GM12801 (cell line): ENCODE measurements around the gene HGS.

Experiments used
- TF ChIP-seq, protein P1 (sequence below): IDR thresholded peaks from one replicate; pipeline ENCODE4 v1.5.1; 2011; ENCODE audit warnings: control low read depth; ENCODE audit not compliant: insufficient read length; ENCODE audit errors: extremely low read depth

HGS gene

GRCh38 chr17:81723651-81724209 lies 39.9 kb downstream of the HGS start:
- TF ChIP-seq, protein P1, sequence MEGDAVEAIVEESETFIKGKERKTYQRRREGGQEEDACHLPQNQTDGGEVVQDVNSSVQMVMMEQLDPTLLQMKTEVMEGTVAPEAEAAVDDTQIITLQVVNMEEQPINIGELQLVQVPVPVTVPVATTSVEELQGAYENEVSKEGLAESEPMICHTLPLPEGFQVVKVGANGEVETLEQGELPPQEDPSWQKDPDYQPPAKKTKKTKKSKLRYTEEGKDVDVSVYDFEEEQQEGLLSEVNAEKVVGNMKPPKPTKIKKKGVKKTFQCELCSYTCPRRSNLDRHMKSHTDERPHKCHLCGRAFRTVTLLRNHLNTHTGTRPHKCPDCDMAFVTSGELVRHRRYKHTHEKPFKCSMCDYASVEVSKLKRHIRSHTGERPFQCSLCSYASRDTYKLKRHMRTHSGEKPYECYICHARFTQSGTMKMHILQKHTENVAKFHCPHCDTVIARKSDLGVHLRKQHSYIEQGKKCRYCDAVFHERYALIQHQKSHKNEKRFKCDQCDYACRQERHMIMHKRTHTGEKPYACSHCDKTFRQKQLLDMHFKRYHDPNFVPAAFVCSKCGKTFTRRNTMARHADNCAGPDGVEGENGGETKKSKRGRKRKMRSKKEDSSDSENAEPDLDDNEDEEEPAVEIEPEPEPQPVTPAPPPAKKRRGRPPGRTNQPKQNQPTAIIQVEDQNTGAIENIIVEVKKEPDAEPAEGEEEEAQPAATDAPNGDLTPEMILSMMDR = no peak

GRCh38 chr17:81725439-81725838 lies 41.6 kb downstream of the HGS start:
- TF ChIP-seq, protein P1 = no peak

DNA sequence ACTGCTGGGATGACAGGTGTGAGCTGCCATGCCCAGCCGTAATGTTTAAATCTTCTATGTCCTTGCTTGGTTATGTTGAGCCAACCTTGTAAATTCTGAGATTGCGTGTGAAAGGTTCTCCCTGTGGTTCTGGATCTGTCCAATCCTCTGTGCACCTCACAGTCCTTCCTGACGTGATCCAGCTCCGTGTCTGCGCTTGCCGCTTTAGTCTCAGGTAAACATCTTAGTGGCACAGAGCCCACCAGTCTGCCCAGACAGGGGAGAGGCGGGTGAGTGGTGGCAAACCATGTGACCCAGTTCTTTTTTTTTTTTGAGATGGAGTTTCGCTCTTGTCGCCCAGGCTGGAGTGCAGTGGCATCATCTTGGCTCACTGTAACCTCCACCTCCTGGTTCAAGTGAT lies 42.2 kb downstream of the HGS start:
- TF ChIP-seq, protein P1 = no peak

DNA sequence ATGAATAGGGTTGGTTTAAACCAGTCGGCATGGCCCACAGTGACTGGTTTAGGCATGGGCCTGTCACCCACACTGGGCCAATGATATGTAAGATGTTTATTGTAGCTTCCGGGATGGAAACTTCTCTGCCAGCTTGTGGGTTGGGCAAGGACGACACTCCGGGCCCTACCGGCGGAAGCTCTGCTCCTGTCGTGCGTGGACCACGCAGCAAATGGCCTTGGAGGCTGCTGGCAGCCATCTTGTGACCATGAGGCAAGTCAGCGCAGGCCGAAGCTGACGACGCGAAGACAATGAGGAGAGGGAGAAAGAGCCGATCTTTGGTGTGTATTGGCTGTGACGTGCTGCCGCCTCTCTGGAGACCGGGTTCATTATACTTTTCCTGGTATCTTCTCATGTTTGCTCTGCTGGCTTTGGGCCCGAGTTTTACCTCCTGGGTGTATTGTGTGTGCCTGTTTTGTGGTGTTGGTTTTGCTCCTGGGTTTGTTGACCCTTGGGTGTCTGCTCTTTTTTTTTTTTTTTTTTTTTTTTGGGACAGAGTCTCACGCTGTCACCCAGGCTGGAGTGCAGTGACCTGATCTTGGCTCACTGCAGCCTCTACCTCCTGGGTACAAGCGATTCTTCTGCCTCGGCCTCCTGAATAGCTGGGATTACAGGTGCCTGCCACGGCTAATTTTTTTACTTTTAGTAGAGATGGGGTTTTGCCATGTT lies 43.7 kb downstream of the HGS start:
- TF ChIP-seq, protein P1 = no peak

DNA sequence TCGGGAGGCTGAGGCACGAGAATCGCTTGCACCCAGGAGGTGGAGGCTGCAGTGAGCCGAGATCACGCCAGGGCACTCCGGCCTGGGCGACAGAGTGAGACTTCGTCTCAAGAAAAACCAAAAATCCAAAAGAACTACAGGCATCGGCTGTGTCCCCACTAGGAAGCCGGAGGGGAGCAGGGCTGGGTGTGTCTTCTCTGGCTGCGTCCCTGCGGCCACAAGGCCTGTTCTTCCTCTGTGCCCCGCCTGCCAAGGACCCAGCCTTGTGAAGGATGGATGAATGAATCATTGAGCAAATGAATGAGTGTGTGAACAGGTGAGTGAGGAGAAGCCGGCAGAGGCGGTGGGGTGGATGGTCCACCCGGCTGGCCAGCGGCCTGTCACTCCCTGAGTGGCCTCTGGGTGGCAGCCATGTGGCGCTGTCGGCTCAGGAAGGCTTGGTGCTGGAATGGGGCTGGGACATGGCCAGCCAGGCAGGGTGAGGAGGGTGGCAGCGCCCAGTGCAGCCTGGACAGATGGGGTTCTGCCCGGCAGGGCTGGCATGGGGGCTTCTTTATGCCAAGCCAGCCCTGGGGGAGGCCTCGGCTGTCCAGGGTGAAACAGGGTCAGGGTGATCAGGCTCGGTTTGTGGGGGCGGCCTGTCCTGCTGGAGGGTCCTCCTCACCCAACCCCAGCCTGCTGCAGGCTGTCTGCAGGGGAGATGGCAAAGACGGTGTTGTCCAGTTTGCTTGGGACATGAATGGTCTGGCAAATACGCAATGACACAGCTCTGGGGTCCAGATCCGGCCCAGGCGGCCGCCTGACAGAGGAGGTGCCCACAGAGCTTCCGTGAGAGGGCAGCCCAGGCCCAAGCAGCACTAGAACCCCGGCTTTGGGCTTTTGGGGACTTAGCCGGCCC lies 49.9 kb downstream of the HGS start:
- TF ChIP-seq, protein P1 = no peak

- TF ChIP-seq, protein P1 = no peak
Observed at GRCh38 chr17:81734405-81735263, 50.8 kb downstream of the HGS start.
